Calu3 (cell line): ENCODE measurements around the gene PPP2R5B. TPM values are rescaled to one million over a fixed set of nuclear protein-coding genes. Genes with fewer than 3 reads are reported as not detected.
A peak's percentile ranks its signal among the peaks of the same experiment; 100 is the strongest.

Experiments
- BruUV-seq: library from RNA; stranded (reverse); fragments of 400-500 nt; replicated peaks from 2 replicates; lab custom pipeline; 2021; lab: Mats Ljungman, UMichigan
- CTCF ChIA-PET: fragments of 300-600 bp; sonication (Branson Sonifier 250); formaldehyde crosslinking; loops from one replicate; lab custom pipeline; 2022; ENCODE audit warnings: antibody characterized with exemption; lab: Charles Lee
- DNase-seq: peaks from one replicate; pipeline ENCODE4 v3.0.0; 2022
- H3K27ac Mint-ChIP-seq: one replicate; pipeline ENCODE4 v1.8.0; 2022; ENCODE audit warnings: mixed read lengths; ENCODE audit not compliant: unreplicated experiment
- H3K27me3 Mint-ChIP-seq: one replicate; pipeline ENCODE4 v1.8.0; 2022; ENCODE audit warnings: mixed read lengths; ENCODE audit not compliant: unreplicated experiment
- H3K36me3 Mint-ChIP-seq: one replicate; pipeline ENCODE4 v1.8.0; 2022; ENCODE audit warnings: mild to moderate bottlenecking, moderate library complexity, mixed read lengths; ENCODE audit not compliant: insufficient read depth, unreplicated experiment
- H3K4me1 Mint-ChIP-seq: one replicate; pipeline ENCODE4 v1.8.0; 2022; ENCODE audit warnings: mild to moderate bottlenecking, low read depth, mixed read lengths; ENCODE audit not compliant: unreplicated experiment
- H3K4me3 Mint-ChIP-seq: one replicate; pipeline ENCODE4 v1.8.0; 2022; ENCODE audit warnings: mild to moderate bottlenecking, low read depth, moderate library complexity, mixed read lengths; ENCODE audit not compliant: unreplicated experiment
- H3K9me3 Mint-ChIP-seq: one replicate; pipeline ENCODE4 v1.8.0; 2022; ENCODE audit warnings: low read depth, mixed read lengths; ENCODE audit not compliant: unreplicated experiment
- CTCF ChIP-seq: fragments of 200-600 bp; IDR thresholded peaks from one replicate; pipeline ENCODE4 v1.8.0; 2022; ENCODE audit warnings: antibody characterized with exemption; ENCODE audit not compliant: unreplicated experiment
- intact Hi-C: fragments of 100-400 bp; cut with micrococcal nuclease; formaldehyde crosslinking; loops from one replicate; pipeline ENCODE4 v1.10.0; 2022; ENCODE audit not compliant: unreplicated experiment
- total RNA-seq: library from RNA; stranded (reverse); gene quantifications from 2 replicates; pipeline ENCODE4 v1.2.3, GENCODE V29; 2022

The PPP2R5B gene
- total RNA-seq, 1 experiment from 2014 or later, result 12.2 TPM

- BruUV-seq, result no TSS peak
- no peak for DNase-seq
- Mint-ChIP-seq H3K36me3 (peaks cover 73% of the 10 kb centered on the region), H3K4me1 (peaks cover 52% of the 10 kb centered on the region), H3K27ac (peak overlapping the region; percentile 86), H3K9me3 (no peaks in the 10 kb centered on the region), H3K27me3 (no peaks in the 10 kb centered on the region), H3K4me3 (peak overlapping the region; percentile 80)
- intact Hi-C loops, result no loop called here
- TF ChIP-seq CTCF, result no peak
- CTCF ChIA-PET, result interaction anchor here (4.6 kb wide), 1 partner anchor 44 kb away, joined by 49 read pairs; no protein-coding TSS in a partner anchor
These were observed 33.2 kb upstream of the PPP2R5B start for GRCh38 chr11:64891215-64891848.

GRCh38 chr11:64891880-64892279 lies 32.6 kb upstream of the PPP2R5B start:
- intact Hi-C loops, result no loop called here
- no peaks in the 10 kb centered on the region for H3K27me3 Mint-ChIP-seq
- peaks cover 74% of the 10 kb centered on the region for H3K36me3 Mint-ChIP-seq
- no peak for TF ChIP-seq CTCF
- H3K4me3 Mint-ChIP-seq, result peak overlapping the region; percentile 80
- H3K27ac Mint-ChIP-seq, result peak overlapping the region; percentile 86
- no peak for DNase-seq
- CTCF ChIA-PET, result interaction anchor here (0.6 to 3.5 kb wide), 3 partner anchors 13 to 44 kb away, joined by 5 to 25 read pairs (median 11); no protein-coding TSS in a partner anchor
- no TSS peak for BruUV-seq
- H3K4me1 Mint-ChIP-seq, result peaks cover 52% of the 10 kb centered on the region
- H3K9me3 Mint-ChIP-seq, result no peaks in the 10 kb centered on the region

GRCh38 chr11:64892411-64892831 lies 32.1 kb upstream of the PPP2R5B start:
- CTCF ChIA-PET, result interaction anchor here (0.6 to 3.5 kb wide), 3 partner anchors 13 to 45 kb away, joined by 5 to 25 read pairs (median 11); no protein-coding TSS in a partner anchor
- no peaks in the 10 kb centered on the region for H3K9me3 Mint-ChIP-seq
- DNase-seq, result no peak
- TF ChIP-seq CTCF, result no peak
- H3K27ac Mint-ChIP-seq, result peak overlapping the region; percentile 86
- no TSS peak for BruUV-seq
- intact Hi-C loops, result no loop called here
- peaks cover 48% of the 10 kb centered on the region for H3K4me1 Mint-ChIP-seq
- peaks cover 74% of the 10 kb centered on the region for H3K36me3 Mint-ChIP-seq
- no peaks in the 10 kb centered on the region for H3K27me3 Mint-ChIP-seq
- peak overlapping the region; percentile 80 for H3K4me3 Mint-ChIP-seq

- Mint-ChIP-seq H3K36me3 (peaks cover 70% of the 10 kb centered on the region), H3K4me1 (peaks cover 44% of the 10 kb centered on the region), H3K27me3 (no peaks in the 10 kb centered on the region), H3K9me3 (no peaks in the 10 kb centered on the region), H3K4me3 (peak overlapping the region; percentile 80), H3K27ac (no peak overlapping the region)
- DNase-seq, result no peak
- CTCF ChIA-PET, result interaction anchor here (1.6 to 3.5 kb wide), 2 partner anchors 38 to 45 kb away, joined by 5 to 25 read pairs; no protein-coding TSS in a partner anchor
- intact Hi-C loops, result no loop called here
- no peak for TF ChIP-seq CTCF
- BruUV-seq, result TSS peak; percentile 54
These were observed 31.7 kb upstream of the PPP2R5B start for GRCh38 chr11:64892838-64893193.
